HG02759 (cell line): ENCODE data around the gene CYP2B6.
"Not testable (repeated sequence)": the region's sequence is repeated elsewhere in the genome, so short reads cannot be mapped to it uniquely, and the experiment has no call there.

ENCODE experiments used
- ATAC-seq: cut with Tn5 transposase; IDR thresholded peaks from one replicate; pipeline ENCODE4 v1.9.1; 2021; ENCODE audit warnings: mild to moderate bottlenecking, moderate library complexity; ENCODE audit not compliant: unreplicated experiment

CYP2B6 gene

GRCh38 chr19:40990972-40991381 is at the start of gene CYP2B6:
Gene CYP2B6 (plus strand): TSS chr19:40991282. CDS start chr19:40991306, 24 bp downstream.
- no peak for ATAC-seq

GRCh38 chr19:40941481-40942219 is 49.4 kb upstream of the CYP2B6 start:
- no peak for ATAC-seq

- ATAC-seq, result no peak
These were observed 45.4 kb upstream of the CYP2B6 start for GRCh38 chr19:40945645-40946044.

- ATAC-seq, result no peak
These were observed 44.0 kb upstream of the CYP2B6 start for GRCh38 chr19:40947114-40947513.

- no peak for ATAC-seq
These were observed 43.5 kb upstream of the CYP2B6 start for GRCh38 chr19:40947573-40947972.

GRCh38 chr19:40948580-40949299 is 42.3 kb upstream of the CYP2B6 start:
- ATAC-seq, result no peak

GRCh38 chr19:40954573-40954972 is 36.5 kb upstream of the CYP2B6 start:
- ATAC-seq, result no peak

- no peak for ATAC-seq
These were observed 31.7 kb upstream of the CYP2B6 start for GRCh38 chr19:40959338-40959737.

- no peak for ATAC-seq
These were observed 30.9 kb upstream of the CYP2B6 start for GRCh38 chr19:40960062-40960685.

- no peak for ATAC-seq
These were observed 30.3 kb upstream of the CYP2B6 start for GRCh38 chr19:40960780-40961179.

GRCh38 chr19:40962460-40962961 is 28.6 kb upstream of the CYP2B6 start:
- ATAC-seq, result no peak

GRCh38 chr19:40964361-40964760 is 26.7 kb upstream of the CYP2B6 start:
- ATAC-seq, result not testable (repeated sequence)

GRCh38 chr19:40965351-40965750 is 25.7 kb upstream of the CYP2B6 start:
- ATAC-seq, result not testable (repeated sequence)

- ATAC-seq, result not testable (repeated sequence)
These were observed 24.5 kb upstream of the CYP2B6 start for GRCh38 chr19:40966591-40966990.

- not testable (repeated sequence) for ATAC-seq
These were observed 23.0 kb upstream of the CYP2B6 start for GRCh38 chr19:40968065-40968464.

GRCh38 chr19:40969721-40970120 is 21.4 kb upstream of the CYP2B6 start:
- not testable (repeated sequence) for ATAC-seq

GRCh38 chr19:40970396-40971345 is 20.4 kb upstream of the CYP2B6 start:
- not testable (repeated sequence) for ATAC-seq

- ATAC-seq, result no peak
These were observed 16.4 kb upstream of the CYP2B6 start for GRCh38 chr19:40974633-40975037.

- no peak for ATAC-seq
These were observed 14.9 kb upstream of the CYP2B6 start for GRCh38 chr19:40976134-40976533.

GRCh38 chr19:40976724-40977123 is 14.4 kb upstream of the CYP2B6 start:
- ATAC-seq, result no peak
